ENCODE measurements around the gene SPDEF. TPM values are rescaled to one million over a fixed set of nuclear protein-coding genes. Genes with fewer than 3 reads are reported as not detected.

Gene SPDEF
- total and polyA plus RNA-seq, 2 of the 13 experiments (the other 11 are each of a cell fraction or from before 2014, with no cell fraction given): not detected

GRCh38 chr6:34539181-34539580, 16.9 kb downstream of the SPDEF start:
- no peak overlapping the region for H3K4me3 ChIP-seq (replicated peaks in 1 of 3; ENCODE audit: insufficient read depth in 1 of 3, low read depth in 2 of 3, low read length in 3 of 3)
- H3K9ac ChIP-seq (ENCODE audit: insufficient read depth, low read depth, low read length): no peak overlapping the region
- no peaks in the 10 kb centered on the region for H3K36me3 ChIP-seq (replicated peaks in 1 of 2; ENCODE audit: control insufficient read depth in 1 of 2, insufficient read depth in 2 of 2, low read length in 2 of 2)
- 56% methylated on average over 5 of the region's 14 CpGs for WGBS (ENCODE audit: low lambda C conversion rate)
- no peak overlapping the region for H2AFZ ChIP-seq (ENCODE audit: low read length)
- DNase-seq (ENCODE audit: low spot score) (no peak), FAIRE-seq (no peak), ATAC-seq (no peak)
- no TSS peak for BruUV-seq (replicated peaks)
- H3K27me3 ChIP-seq (ENCODE audit: control insufficient read depth in 1 of 2, insufficient read depth in 2 of 2, low read length in 2 of 2): peaks cover 16 to 66% of the 10 kb centered on the region in 2 experiments; a peak in 4 of 5 replicates
- POLR2A ChIA-PET: no interaction called here
- H3K27ac ChIP-seq (ENCODE audit: extremely low read length, insufficient read depth, low read length): no peak overlapping the region
- intact Hi-C loops (cut with micrococcal nuclease; ENCODE audit: unreplicated experiment) (no loop called here), in situ Hi-C loops (cut with HindIII; ENCODE audit: extremely low pct_ligation_motif_present, low pct_unique_long_range_greater_than_20kb) (no loop called here)
- peaks cover 9% of the 10 kb centered on the region; the same call in 1 of the 2 replicates for H3K4me1 ChIP-seq (ENCODE audit: insufficient read depth, low read length)
- H3K4me2 ChIP-seq (ENCODE audit: low read depth, low read length): no peak overlapping the region
- no peaks in the 10 kb centered on the region for H4K20me1 ChIP-seq (ENCODE audit: insufficient read depth, low read length)
- CTCF ChIA-PET (ENCODE audit: low intra/inter-chr PET ratio, low total read pairs): no interaction called here
- H3K9me3 ChIP-seq (ENCODE audit: low read length): no peaks in the 10 kb centered on the region
- no peaks in the 10 kb centered on the region for H3K79me2 ChIP-seq (ENCODE audit: insufficient read depth, low read length)
- TF ChIP-seq, protein P1, sequence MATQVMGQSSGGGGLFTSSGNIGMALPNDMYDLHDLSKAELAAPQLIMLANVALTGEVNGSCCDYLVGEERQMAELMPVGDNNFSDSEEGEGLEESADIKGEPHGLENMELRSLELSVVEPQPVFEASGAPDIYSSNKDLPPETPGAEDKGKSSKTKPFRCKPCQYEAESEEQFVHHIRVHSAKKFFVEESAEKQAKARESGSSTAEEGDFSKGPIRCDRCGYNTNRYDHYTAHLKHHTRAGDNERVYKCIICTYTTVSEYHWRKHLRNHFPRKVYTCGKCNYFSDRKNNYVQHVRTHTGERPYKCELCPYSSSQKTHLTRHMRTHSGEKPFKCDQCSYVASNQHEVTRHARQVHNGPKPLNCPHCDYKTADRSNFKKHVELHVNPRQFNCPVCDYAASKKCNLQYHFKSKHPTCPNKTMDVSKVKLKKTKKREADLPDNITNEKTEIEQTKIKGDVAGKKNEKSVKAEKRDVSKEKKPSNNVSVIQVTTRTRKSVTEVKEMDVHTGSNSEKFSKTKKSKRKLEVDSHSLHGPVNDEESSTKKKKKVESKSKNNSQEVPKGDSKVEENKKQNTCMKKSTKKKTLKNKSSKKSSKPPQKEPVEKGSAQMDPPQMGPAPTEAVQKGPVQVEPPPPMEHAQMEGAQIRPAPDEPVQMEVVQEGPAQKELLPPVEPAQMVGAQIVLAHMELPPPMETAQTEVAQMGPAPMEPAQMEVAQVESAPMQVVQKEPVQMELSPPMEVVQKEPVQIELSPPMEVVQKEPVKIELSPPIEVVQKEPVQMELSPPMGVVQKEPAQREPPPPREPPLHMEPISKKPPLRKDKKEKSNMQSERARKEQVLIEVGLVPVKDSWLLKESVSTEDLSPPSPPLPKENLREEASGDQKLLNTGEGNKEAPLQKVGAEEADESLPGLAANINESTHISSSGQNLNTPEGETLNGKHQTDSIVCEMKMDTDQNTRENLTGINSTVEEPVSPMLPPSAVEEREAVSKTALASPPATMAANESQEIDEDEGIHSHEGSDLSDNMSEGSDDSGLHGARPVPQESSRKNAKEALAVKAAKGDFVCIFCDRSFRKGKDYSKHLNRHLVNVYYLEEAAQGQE (IDR thresholded peaks at IDR 0.05; ENCODE audit: borderline replicate concordance in 1 of 2, low read depth in 1 of 2, low read length in 2 of 2): no peak
- TF ChIP-seq FOXM1 (CRISPR knock-in tag; IDR thresholded peaks at IDR 0.05) (no peak), KMT2A (CRISPR knock-in tag; IDR thresholded peaks at IDR 0.05) (no peak), NFIB (CRISPR knock-in tag; IDR thresholded peaks at IDR 0.05; ENCODE audit: borderline replicate concordance) (no peak), MNT (IDR thresholded peaks at IDR 0.05) (no peak), EP300 (IDR thresholded peaks at IDR 0.05; ENCODE audit: low read depth in 2 of 2, low read length in 2 of 2) (no peak), EP300 (CRISPR knock-in tag; IDR thresholded peaks at IDR 0.05; ENCODE audit: borderline replicate concordance) (no peak), TOE1 (CRISPR knock-in tag; IDR thresholded peaks at IDR 0.05) (no peak), ZNF383 (CRISPR knock-in tag; IDR thresholded peaks at IDR 0.05; ENCODE audit: borderline replicate concordance) (no peak), GRHL1 (CRISPR knock-in tag; conservative IDR thresholded peaks at IDR 0.05) (no peak), ZNF205 (CRISPR knock-in tag; IDR thresholded peaks at IDR 0.05) (no peak)
- TF ChIP-seq, protein P2, sequence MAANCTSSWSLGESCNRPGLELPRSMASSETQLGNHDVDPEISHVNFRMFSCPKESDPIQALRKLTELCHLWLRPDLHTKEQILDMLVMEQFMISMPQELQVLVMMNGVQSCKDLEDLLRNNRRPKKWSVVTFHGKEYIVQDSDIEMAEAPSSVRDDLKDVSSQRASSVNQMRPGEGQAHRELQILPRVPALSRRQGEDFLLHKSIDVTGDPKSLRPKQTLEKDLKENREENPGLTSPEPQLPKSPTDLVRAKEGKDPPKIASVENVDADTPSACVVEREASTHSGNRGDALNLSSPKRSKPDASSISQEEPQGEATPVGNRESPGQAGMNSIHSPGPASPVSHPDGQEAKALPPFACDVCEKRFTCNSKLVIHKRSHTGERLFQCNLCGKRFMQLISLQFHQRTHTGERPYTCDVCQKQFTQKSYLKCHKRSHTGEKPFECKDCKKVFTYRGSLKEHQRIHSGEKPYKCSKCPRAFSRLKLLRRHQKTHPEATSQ (CRISPR knock-in tag; IDR thresholded peaks at IDR 0.05; ENCODE audit: borderline replicate concordance): no peak
- TF ChIP-seq, protein P3, sequence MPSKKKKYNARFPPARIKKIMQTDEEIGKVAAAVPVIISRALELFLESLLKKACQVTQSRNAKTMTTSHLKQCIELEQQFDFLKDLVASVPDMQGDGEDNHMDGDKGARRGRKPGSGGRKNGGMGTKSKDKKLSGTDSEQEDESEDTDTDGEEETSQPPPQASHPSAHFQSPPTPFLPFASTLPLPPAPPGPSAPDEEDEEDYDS (CRISPR knock-in tag; IDR thresholded peaks at IDR 0.05): no peak

Measured in HepG2 (cell line).